Mucosa of stomach (tissue), 1 donor: Measurements from ENCODE around the gene PKNOX1.
"Not testable (repeated sequence)": the region's sequence is repeated elsewhere in the genome, so short reads cannot be mapped to it uniquely, and the experiment has no call there.

Experiments used
- H3K27me3 ChIP-seq: one replicate; pipeline ENCODE4 v1.7.0; 2013; ENCODE audit warnings: mild to moderate bottlenecking, low read length; ENCODE audit not compliant: control insufficient read depth, insufficient read depth
- H3K36me3 ChIP-seq: one replicate; pipeline ENCODE4 v1.7.0; 2013; ENCODE audit warnings: low read length; ENCODE audit not compliant: control insufficient read depth, insufficient read depth
- H3K4me1 ChIP-seq: one replicate; pipeline ENCODE4 v1.7.0; 2013; ENCODE audit warnings: mild to moderate bottlenecking, low read length; ENCODE audit not compliant: control insufficient read depth, insufficient read depth
- H3K4me3 ChIP-seq: one replicate; pipeline ENCODE4 v1.7.0; 2013; ENCODE audit warnings: low read length
- H3K9ac ChIP-seq: one replicate; pipeline ENCODE4 v1.7.0; 2013; ENCODE audit warnings: mild to moderate bottlenecking, low read length, moderate library complexity
- H3K9me3 ChIP-seq: one replicate; pipeline ENCODE4 v1.7.0; 2013; ENCODE audit warnings: mild to moderate bottlenecking, low read length, moderate library complexity; ENCODE audit not compliant: control insufficient read depth
- donor health status: Pancreatic carcinoma.

The PKNOX1 gene

GRCh38 chr21:42937034-42937940, 37.1 kb upstream of the PKNOX1 start:
- not testable (repeated sequence) for H3K9me3 ChIP-seq, H3K4me1 ChIP-seq, H3K4me3 ChIP-seq, H3K27me3 ChIP-seq, H3K36me3 ChIP-seq, H3K9ac ChIP-seq

GRCh38 chr21:42937960-42938605, 36.3 kb upstream of the PKNOX1 start:
- H3K4me3 ChIP-seq: no peak overlapping the region
- no peak overlapping the region for H3K9ac ChIP-seq
- H3K4me1 ChIP-seq: peaks cover 6% of the 10 kb centered on the region
- no peaks in the 10 kb centered on the region for H3K27me3 ChIP-seq
- H3K36me3 ChIP-seq: no peaks in the 10 kb centered on the region
- H3K9me3 ChIP-seq: no peaks in the 10 kb centered on the region

GRCh38 chr21:42938606-42938995, 35.8 kb upstream of the PKNOX1 start:
- not testable (repeated sequence) for H3K36me3 ChIP-seq, H3K9me3 ChIP-seq, H3K9ac ChIP-seq, H3K4me1 ChIP-seq, H3K4me3 ChIP-seq, H3K27me3 ChIP-seq

DNA sequence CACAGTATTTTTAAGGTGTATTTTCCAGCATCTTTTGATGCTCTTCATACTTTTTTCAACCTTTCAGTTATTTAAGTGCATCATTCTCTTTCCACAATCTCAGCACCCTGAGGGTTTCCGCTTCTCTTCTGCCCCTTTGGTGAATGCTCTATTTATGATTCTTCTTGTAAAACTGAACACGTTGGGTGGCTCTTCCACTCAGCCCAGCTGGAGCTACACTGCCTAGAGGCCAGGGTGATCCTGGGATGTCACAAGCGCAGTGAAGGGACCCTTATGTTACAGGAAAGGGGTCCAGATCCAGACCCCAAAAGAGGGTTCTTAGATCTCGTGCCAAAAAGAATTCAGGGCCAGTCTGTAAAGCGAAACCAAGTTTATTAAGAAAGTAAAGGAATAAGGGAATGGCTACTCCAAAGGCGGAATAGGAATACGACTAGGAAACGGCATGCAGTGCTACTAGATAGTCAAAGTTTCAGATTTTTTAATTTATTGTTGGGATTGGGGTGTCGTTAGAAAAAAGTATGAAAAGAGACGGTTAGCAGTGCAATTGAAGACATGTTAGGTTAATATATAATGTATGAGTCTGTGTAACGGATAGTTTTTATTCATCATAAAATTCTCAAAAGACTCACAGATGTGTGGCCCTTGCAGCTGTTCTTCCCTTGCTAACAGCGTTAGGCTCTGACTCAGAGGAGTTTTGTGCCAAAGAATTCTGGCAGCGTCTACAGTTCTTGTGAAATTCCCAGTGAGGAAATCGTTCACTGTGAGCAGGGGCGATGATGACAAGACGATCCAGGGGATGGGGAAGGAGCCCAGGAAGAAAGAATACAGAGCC, 34.6 kb upstream of the PKNOX1 start:
- Histone ChIP-seq H3K9ac (no peak overlapping the region), H3K9me3 (no peaks in the 10 kb centered on the region), H3K4me1 (no peaks in the 10 kb centered on the region), H3K4me3 (no peak overlapping the region), H3K27me3 (no peaks in the 10 kb centered on the region), H3K36me3 (no peaks in the 10 kb centered on the region)

GRCh38 chr21:42941696-42942085, 32.7 kb upstream of the PKNOX1 start:
- no peaks in the 10 kb centered on the region for H3K4me1 ChIP-seq
- H3K9me3 ChIP-seq: no peaks in the 10 kb centered on the region
- H3K36me3 ChIP-seq: no peaks in the 10 kb centered on the region
- no peak overlapping the region for H3K4me3 ChIP-seq
- H3K27me3 ChIP-seq: no peaks in the 10 kb centered on the region
- H3K9ac ChIP-seq: no peak overlapping the region

GRCh38 chr21:42942244-42942643, 32.1 kb upstream of the PKNOX1 start:
- no peaks in the 10 kb centered on the region for H3K4me1 ChIP-seq
- H3K27me3 ChIP-seq: no peaks in the 10 kb centered on the region
- no peak overlapping the region for H3K4me3 ChIP-seq
- H3K9ac ChIP-seq: no peak overlapping the region
- no peaks in the 10 kb centered on the region for H3K36me3 ChIP-seq
- no peaks in the 10 kb centered on the region for H3K9me3 ChIP-seq

- H3K9ac ChIP-seq, H3K36me3 ChIP-seq, H3K9me3 ChIP-seq, H3K4me1 ChIP-seq, H3K27me3 ChIP-seq, H3K4me3 ChIP-seq: not testable (repeated sequence)
These were observed 25.1 kb upstream of the PKNOX1 start for GRCh38 chr21:42949094-42949755.

DNA sequence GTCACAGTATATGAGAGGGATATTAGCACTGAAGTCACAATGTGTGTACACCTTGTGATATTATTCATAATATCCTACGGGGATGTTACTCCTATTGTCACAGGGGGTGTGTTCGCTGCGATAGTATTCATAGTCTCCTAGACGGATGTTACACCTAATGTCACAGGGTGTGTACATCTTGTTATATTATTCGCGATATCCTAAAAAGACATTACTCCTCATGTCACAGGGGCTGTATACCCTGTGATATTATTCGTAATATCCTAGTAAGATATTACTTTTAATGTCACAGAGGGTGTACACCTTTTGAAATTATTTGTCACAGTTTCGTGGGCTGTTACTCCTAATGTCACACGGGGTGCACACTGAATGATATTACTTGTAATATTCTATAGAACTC, 23.2 kb upstream of the PKNOX1 start:
- H3K4me3 ChIP-seq, H3K9me3 ChIP-seq, H3K4me1 ChIP-seq, H3K27me3 ChIP-seq, H3K36me3 ChIP-seq, H3K9ac ChIP-seq: not testable (repeated sequence)

GRCh38 chr21:42956824-42957630, 17.3 kb upstream of the PKNOX1 start:
- no peaks in the 10 kb centered on the region for H3K9me3 ChIP-seq
- H3K36me3 ChIP-seq: no peaks in the 10 kb centered on the region
- no peak overlapping the region for H3K9ac ChIP-seq
- peaks cover 5% of the 10 kb centered on the region for H3K4me1 ChIP-seq
- H3K4me3 ChIP-seq: no peak overlapping the region
- no peaks in the 10 kb centered on the region for H3K27me3 ChIP-seq

DNA sequence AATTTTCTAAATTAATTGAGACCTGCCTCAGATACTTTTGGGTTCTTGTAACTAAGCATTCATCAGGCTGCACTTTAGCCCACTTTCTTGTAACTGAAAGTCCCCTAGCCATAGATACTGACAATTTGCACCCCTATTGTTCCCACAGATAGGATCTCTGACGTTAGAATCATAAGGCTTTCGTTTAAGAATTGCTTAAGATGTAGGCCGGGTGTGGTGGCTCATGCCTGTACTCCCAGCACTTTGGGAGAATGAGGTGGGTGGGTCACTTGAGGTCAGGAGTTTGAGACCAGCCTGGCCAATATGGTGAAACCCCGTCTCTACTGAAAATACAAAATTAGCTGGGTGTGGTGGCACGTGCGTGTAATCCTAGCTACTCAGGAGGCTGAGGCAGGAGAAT, 16.2 kb upstream of the PKNOX1 start:
- H3K4me1 ChIP-seq, H3K36me3 ChIP-seq, H3K4me3 ChIP-seq, H3K9ac ChIP-seq, H3K9me3 ChIP-seq, H3K27me3 ChIP-seq: not testable (repeated sequence)

DNA sequence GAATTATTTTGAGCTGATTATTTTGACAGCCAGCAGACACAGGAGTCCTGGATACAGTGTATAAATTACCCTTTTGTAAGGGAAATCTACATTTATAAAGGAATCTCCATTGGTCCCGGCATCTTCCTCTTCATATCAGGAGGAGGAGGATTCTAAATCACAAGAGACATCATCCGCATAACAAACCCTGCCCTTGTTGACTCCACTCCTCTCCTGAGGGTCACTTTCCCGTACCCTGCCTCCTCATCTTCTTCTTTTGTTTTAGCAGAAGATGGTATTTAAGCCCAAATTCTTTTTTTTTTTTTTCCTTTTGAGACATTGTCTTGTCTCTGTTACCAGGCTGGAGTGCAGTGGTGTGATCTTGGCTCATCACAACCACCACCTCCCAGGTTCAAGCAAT, 14.6 kb upstream of the PKNOX1 start:
- peaks cover 5% of the 10 kb centered on the region for H3K4me1 ChIP-seq
- H3K36me3 ChIP-seq: no peaks in the 10 kb centered on the region
- no peak overlapping the region for H3K9ac ChIP-seq
- H3K4me3 ChIP-seq: no peak overlapping the region
- no peaks in the 10 kb centered on the region for H3K27me3 ChIP-seq
- no peaks in the 10 kb centered on the region for H3K9me3 ChIP-seq
